ENCODE results near the gene PDCD4. TPM values are rescaled to one million over a fixed set of nuclear protein-coding genes. Genes with fewer than 3 reads are reported as not detected.

The PDCD4 gene
- total and polyA plus RNA-seq, 9 of the 15 experiments (the other 6 are each of a cell fraction or from before 2014, with no cell fraction given) = 12.9 to 44.1 (median 33.7) TPM

- TF ChIP-seq JUND (IDR thresholded peaks at IDR 0.05; ENCODE audit: borderline replicate concordance, low read depth, low read length) (0 out of 2 replicates have a peak, but pooled peaks have one; percentile 22), JUND (tag; IDR thresholded peaks at IDR 0.05; ENCODE audit: borderline replicate concordance, low read depth, low read length) (no peak; the same call in 2 of the 3 replicates), RCOR1 (IDR thresholded peaks at IDR 0.05; ENCODE audit: borderline replicate concordance in 1 of 2, low read depth in 2 of 2, low read length in 2 of 2) (peak in 1 of 2 experiments; percentile 75; a peak in 1 of 4 replicates)
These were observed 14.4 kb downstream of the PDCD4 start (continued) for GRCh38 chr10:110885932-110886674.

- intact Hi-C loops (cut with micrococcal nuclease) = no loop called here
- H3K36me3 ChIP-seq (ENCODE audit: control insufficient read depth, insufficient read depth, low read length) = peaks cover 15% of the 10 kb centered on the region
- no TSS peak for BruUV-seq (replicated peaks)
- POLR2A ChIA-PET = interaction anchor here (0.7 to 1.8 kb wide), 2 partner anchors 9 to 13 kb away, joined by 3 to 10 read pairs; no protein-coding TSS in a partner anchor
- H3K9me1 ChIP-seq (ENCODE audit: control insufficient read depth, insufficient read depth, low read length) = no peaks in the 10 kb centered on the region
- no peak for ATAC-seq
- H3K9ac ChIP-seq (ENCODE audit: insufficient read depth in 1 of 2, low read depth in 2 of 2, low read length in 2 of 2) = no peak overlapping the region
- no peak for DNase-seq (ENCODE audit: extremely low read depth in 1 of 4, low spot score in 3 of 4)
- no peak overlapping the region for H2AFZ ChIP-seq (ENCODE audit: low read depth, low read length)
- in situ Hi-C loops (cut with MboI) = loop anchor here (25.0 kb wide), 1 partner anchor 275 kb away; no protein-coding TSS in a partner anchor
- WGBS (ENCODE audit: insufficient coverage, low coverage, missing lambda C conversion rate) = 75% methylated on average over 1 of the region's 1 CpG
- no peak overlapping the region for H3K27ac ChIP-seq (ENCODE audit: extremely low read depth, low read depth, low read length)
- CTCF ChIA-PET (ENCODE audit: low intra/inter-chr PET ratio) = no interaction called here
- H4K20me1 ChIP-seq (replicated peaks; ENCODE audit: control insufficient read depth, insufficient read depth, low read length) = no peaks in the 10 kb centered on the region
- H3K4me2 ChIP-seq (ENCODE audit: insufficient read depth, low read length) = no peak overlapping the region
- no peaks in the 10 kb centered on the region for H3K9me3 ChIP-seq (replicated peaks; ENCODE audit: control insufficient read depth, insufficient read depth, low read depth, low read length)
- peaks cover 0 to 5% of the 10 kb centered on the region in 2 experiments; a peak in 3 of 5 replicates for H3K4me1 ChIP-seq (replicated peaks in 1 of 2; ENCODE audit: control insufficient read depth in 2 of 2, insufficient read depth in 2 of 2, low read length in 2 of 2)
- no peak for TF ChIP-seq TRIM25 (IDR thresholded peaks at IDR 0.05; ENCODE audit: borderline replicate concordance)
- TF ChIP-seq NR0B1 (IDR thresholded peaks at IDR 0.05; ENCODE audit: partially characterized antibody) = no peak
- no peak for TF ChIP-seq POU5F1 (IDR thresholded peaks at IDR 0.05; ENCODE audit: borderline replicate concordance, low read depth, low read length, partially characterized antibody)
- TF ChIP-seq CBX1 (IDR thresholded peaks at IDR 0.05; ENCODE audit: low read depth) = no peak
- TF ChIP-seq AFF1 (IDR thresholded peaks at IDR 0.05; ENCODE audit: low read depth in 1 of 2, partially characterized antibody in 2 of 2) = no peak
- no peak for TF ChIP-seq USF1 (CRISPR knock-in tag; IDR thresholded peaks at IDR 0.05)
- TF ChIP-seq CTBP1 (IDR thresholded peaks at IDR 0.05; ENCODE audit: borderline replicate concordance) = no peak
- H3K79me2 ChIP-seq (ENCODE audit: control insufficient read depth, insufficient read depth, low read length) = no peaks in the 10 kb centered on the region
- FAIRE-seq = no peak
- no peaks in the 10 kb centered on the region for H3K27me3 ChIP-seq (ENCODE audit: control insufficient read depth in 2 of 2, insufficient read depth in 2 of 2, low read length in 2 of 2)
- no peak overlapping the region for H3K4me3 ChIP-seq
These were observed 15.8 kb downstream of the PDCD4 start for GRCh38 chr10:110887560-110887959.
